ENCODE results near the gene THSD7A.

Gene THSD7A

GRCh38 chr7:11817111-11817740 is 14.8 kb downstream of the THSD7A start:
- no peak for DNase-seq

GRCh38 chr7:11811709-11812108 is 20.3 kb downstream of the THSD7A start:
- no peak for DNase-seq

GRCh38 chr7:11810043-11810625 is 21.9 kb downstream of the THSD7A start:
- DNase-seq, result no peak

GRCh38 chr7:11807000-11807399 is 25.0 kb downstream of the THSD7A start:
- DNase-seq, result no peak

- DNase-seq, result no peak
Measured at GRCh38 chr7:11804621-11805020, 27.4 kb downstream of the THSD7A start.

- no peak for DNase-seq
Measured at GRCh38 chr7:11795231-11795630, 36.8 kb downstream of the THSD7A start.

- no peak for DNase-seq
Measured at GRCh38 chr7:11792166-11792565, 39.8 kb downstream of the THSD7A start.

- DNase-seq, result no peak
Measured at GRCh38 chr7:11788568-11788967, 43.4 kb downstream of the THSD7A start.

- DNase-seq, result no peak
Measured at GRCh38 chr7:11787534-11787933, 44.5 kb downstream of the THSD7A start.

GRCh38 chr7:11786186-11786585 is 45.8 kb downstream of the THSD7A start:
- no peak for DNase-seq

GRCh38 chr7:11784769-11785536 is 47.0 kb downstream of the THSD7A start:
- no peak for DNase-seq

GRCh38 chr7:11779864-11780674 is 51.9 kb downstream of the THSD7A start:
- no peak for DNase-seq

GRCh38 chr7:11776039-11776438 is 56.0 kb downstream of the THSD7A start:
- DNase-seq, result no peak

- DNase-seq, result no peak
Measured at GRCh38 chr7:11775401-11775800, 56.6 kb downstream of the THSD7A start.

GRCh38 chr7:11768263-11768662 is 63.7 kb downstream of the THSD7A start:
- DNase-seq, result no peak

GRCh38 chr7:11767148-11767547 is 64.8 kb downstream of the THSD7A start:
- no peak for DNase-seq

GRCh38 chr7:11760372-11760771 is 71.6 kb downstream of the THSD7A start:
- DNase-seq, result no peak

- DNase-seq, result no peak
Measured at GRCh38 chr7:11758627-11759111, 73.3 kb downstream of the THSD7A start.

GRCh38 chr7:11757153-11757552 is 74.8 kb downstream of the THSD7A start:
- no peak for DNase-seq

GRCh38 chr7:11754933-11755332 is 77.1 kb downstream of the THSD7A start:
- no peak for DNase-seq

GRCh38 chr7:11754123-11754522 is 77.9 kb downstream of the THSD7A start:
- no peak for DNase-seq

- DNase-seq, result no peak
Measured at GRCh38 chr7:11753433-11753832, 78.6 kb downstream of the THSD7A start.

- no peak for DNase-seq
Measured at GRCh38 chr7:11751807-11752389, 80.1 kb downstream of the THSD7A start.

All from hippocampal formation (tissue), 2 donors.